ENCODE measurements around the gene ATP6V1G3.

DNA sequence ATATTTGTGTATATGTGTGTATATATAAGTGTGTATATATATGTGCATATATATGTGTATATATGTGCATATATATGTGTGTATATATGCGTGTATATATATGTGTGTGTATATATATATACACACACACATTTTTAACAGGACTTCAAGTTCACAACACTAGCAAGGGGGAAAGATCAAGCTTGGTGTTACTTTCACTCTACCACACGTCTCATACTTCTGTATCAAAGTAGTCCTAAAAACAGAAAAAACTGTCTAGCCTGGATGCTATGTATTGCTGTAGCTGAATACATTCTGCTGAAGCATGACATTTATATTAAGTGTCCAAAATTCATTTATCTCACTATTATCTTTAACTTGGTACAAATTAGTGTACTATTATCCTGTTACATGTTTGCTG, 17.9 kb upstream of the ATP6V1G3 start:
- TF ChIP-seq EZH2 (IDR thresholded peaks at IDR 0.05) = no peak
- TF ChIP-seq POLR2AphosphoS5 (IDR thresholded peaks at IDR 0.05; ENCODE audit: borderline replicate concordance, low read depth, low read length) = no peak

All from SK-N-MC (cell line).